HCT116 (cell line): ENCODE data around the gene HUNK. TPM values are rescaled to one million over a fixed set of nuclear protein-coding genes. Genes with fewer than 3 reads are reported as not detected.

Experiments used
- ATAC-seq: fragments of 200-7000 bp; cut with Tn5 transposase; 2 replicates; pipeline ENCODE4 v1.9.1; 2020; ENCODE audit warnings: mild to moderate bottlenecking, moderate library complexity
- BruUV-seq: library from RNA; stranded (reverse); fragments of 400-500 nt; replicated peaks from 2 replicates; lab custom pipeline; 2021; lab: Mats Ljungman, UMichigan
- CTCF ChIA-PET: fragments of 300-600 bp; sonication (Branson Sonifier 250); formaldehyde crosslinking; loops from one replicate; lab custom pipeline; 2021; ENCODE audit warnings: antibody characterized with exemption; lab: Charles Lee
- POLR2A ChIA-PET: fragments of 300-600, 350-600 bp; sonication (Branson Sonifier 250); formaldehyde crosslinking; loops from one replicate; lab custom pipeline; 2021; ENCODE audit warnings: antibody characterized with exemption; lab: Charles Lee
- RAD21 ChIA-PET, 2 experiments: fragments of 300-600 bp; sonication (Branson Sonifier 250); formaldehyde crosslinking; loops; one replicate each; lab custom pipeline; 2023; ENCODE audit warnings: low total read pairs in 2 of 2; ENCODE audit not compliant: uncharacterized antibody in 2 of 2, unreplicated experiment in 2 of 2, low non-redundant PET in 1 of 2; lab: Charles Lee
- DNase-seq: peaks from one replicate; pipeline ENCODE4 v3.0.0-alpha.2; 2010; ENCODE audit warnings: low read depth, low spot score
- H2AFZ ChIP-seq: fragments of 200-600 bp; shearing (Covaris generic), sonication (generic); 2 replicates; pipeline ENCODE4 v1.6.1; 2017; ENCODE audit warnings: low read depth, mixed run types, mixed read lengths, antibody characterized with exemption, low read length; ENCODE audit not compliant: poor library complexity, severe bottlenecking
- H3K27ac ChIP-seq: 2 replicates; pipeline ENCODE4 v1.5.1; 2012; ENCODE audit warnings: low read depth, low read length
- H3K27me3 ChIP-seq: fragments of 200-600 bp; sonication (generic); 2 replicates; pipeline ENCODE4 v1.6.1; 2016; ENCODE audit warnings: mixed run types, low read length, mixed read lengths; ENCODE audit not compliant: insufficient read depth
- H3K36me3 ChIP-seq, 2 experiments: fragments of 200-500 bp in 1 of 2; fragments of 200-600 bp in 1 of 2; sonication (Bioruptor generic) in 1 of 2; sonication (generic) in 1 of 2; 2 replicates each; pipeline versions ENCODE4 v1.5.1 to v1.6.1; 2014 to 2016; ENCODE audit warnings: low read length in 2 of 2, inconsistent platforms in 1 of 2, mixed read lengths in 1 of 2, mixed run types in 1 of 2; ENCODE audit not compliant: insufficient read depth in 2 of 2, control insufficient read depth in 1 of 2
- H3K4me1 ChIP-seq, 2 experiments: fragments of 200-600 bp in 1 of 2; sonication (generic) in 1 of 2; 2 replicates each; pipeline versions ENCODE4 v1.5.1 to v1.6.1; 2012 to 2017; ENCODE audit warnings: low read length in 2 of 2, inconsistent platforms in 1 of 2, mild to moderate bottlenecking in 1 of 2, mixed read lengths in 1 of 2, mixed run types in 1 of 2, moderate library complexity in 1 of 2; ENCODE audit not compliant: insufficient read depth in 2 of 2, control insufficient read depth in 1 of 2
- H3K4me2 ChIP-seq: fragments of 200-600 bp; sonication (generic); 2 replicates; pipeline ENCODE4 v1.6.1; 2017; ENCODE audit warnings: mixed run types, low read length, mixed read lengths
- H3K4me3 ChIP-seq, 2 experiments: fragments of 200-600 bp in 1 of 2; sonication (generic) in 1 of 2; replicated peaks in 1 of 2; 2 replicates each; pipeline ENCODE4 v1.5.1; 2011 to 2016; ENCODE audit warnings: low read length in 2 of 2, control low read depth in 1 of 2, low read depth in 1 of 2, mild to moderate bottlenecking in 1 of 2, mixed read lengths in 1 of 2, mixed run types in 1 of 2
- H3K79me2 ChIP-seq: fragments of 200-600 bp; sonication (generic); 2 replicates; pipeline ENCODE4 v1.6.1; 2017; ENCODE audit warnings: mild to moderate bottlenecking, mixed run types, low read length, moderate library complexity, mixed read lengths; ENCODE audit not compliant: insufficient read depth
- H3K9ac ChIP-seq: fragments of 200-600 bp; sonication (generic); 2 replicates; pipeline ENCODE4 v1.6.1; 2016; ENCODE audit warnings: low read length, mixed read lengths
- H3K9me2 ChIP-seq: fragments of 200-600 bp; sonication (generic), shearing (Covaris generic); 2 replicates; pipeline ENCODE4 v1.6.1; 2017; ENCODE audit warnings: mixed run types, mild to moderate bottlenecking, moderate library complexity; ENCODE audit not compliant: insufficient read depth
- H3K9me3 ChIP-seq, 2 experiments: fragments of 200-500 bp in 1 of 2; fragments of 200-600 bp in 1 of 2; sonication (Bioruptor generic) in 1 of 2; sonication (generic) in 1 of 2; 2 replicates each; pipeline ENCODE4 v1.6.1; 2014 to 2017; ENCODE audit warnings: low read length in 2 of 2, mixed read lengths in 2 of 2, inconsistent platforms in 1 of 2, low read depth in 1 of 2, mild to moderate bottlenecking in 1 of 2, mixed run types in 1 of 2, moderate library complexity in 1 of 2; ENCODE audit not compliant: control insufficient read depth in 1 of 2, insufficient read depth in 1 of 2
- H4K20me1 ChIP-seq: fragments of 200-600 bp; sonication (generic), shearing (Covaris generic); 2 replicates; pipeline ENCODE4 v1.6.1; 2017; ENCODE audit warnings: mixed run types, mild to moderate bottlenecking, moderate library complexity; ENCODE audit not compliant: insufficient read depth
- ATF3 ChIP-seq: IDR thresholded peaks from 2 replicates; pipeline ENCODE4 v1.6.1; 2012
- CBX3 ChIP-seq: IDR thresholded peaks from 2 replicates; pipeline ENCODE4 v1.6.1; 2012; ENCODE audit warnings: low read depth
- CEBPB ChIP-seq: IDR thresholded peaks from 2 replicates; pipeline ENCODE4 v1.6.1; 2012; ENCODE audit warnings: low read depth
- CTCF ChIP-seq, 3 experiments: fragments of 200-600 bp in 1 of 3; sonication (generic) in 1 of 3; IDR thresholded peaks in 2 of 3; conservative IDR thresholded peaks in 1 of 3; 2 replicates each; pipeline ENCODE4 v1.5.1; 2012 to 2017; ENCODE audit warnings: low read depth in 2 of 3, low read length in 2 of 3, antibody characterized with exemption in 1 of 3, borderline replicate concordance in 1 of 3, control low read depth in 1 of 3, mild to moderate bottlenecking in 1 of 3, mixed read lengths in 1 of 3, mixed run types in 1 of 3, moderate library complexity in 1 of 3; ENCODE audit not compliant: insufficient read depth in 1 of 3
- EGR1 ChIP-seq: IDR thresholded peaks from 2 replicates; pipeline ENCODE4 v1.6.1; 2012; ENCODE audit warnings: low read depth
- EZH2 ChIP-seq: fragments of 200-600 bp; sonication (generic); IDR thresholded peaks from 2 replicates; pipeline ENCODE4 v1.6.1; 2017; ENCODE audit warnings: antibody characterized with exemption, mixed run types
- FOSL1 ChIP-seq: IDR thresholded peaks from 2 replicates; pipeline ENCODE4 v1.6.1; 2012; ENCODE audit warnings: low read depth
- POLR2AphosphoS5 ChIP-seq: IDR thresholded peaks from 2 replicates; pipeline ENCODE4 v1.6.1; 2011; ENCODE audit warnings: mild to moderate bottlenecking, low read depth, low read length, moderate library complexity
- RAD21 ChIP-seq: IDR thresholded peaks from 2 replicates; pipeline ENCODE4 v1.6.1; 2012; ENCODE audit warnings: low read depth, mild to moderate bottlenecking
- SIN3A ChIP-seq: IDR thresholded peaks from 2 replicates; pipeline ENCODE4 v1.6.1; 2012; ENCODE audit warnings: low read depth
- SP1 ChIP-seq: IDR thresholded peaks from 2 replicates; pipeline ENCODE4 v1.6.1; 2012; ENCODE audit warnings: low read depth
- TCF7L2 ChIP-seq: IDR thresholded peaks from 2 replicates; pipeline ENCODE4 v1.7.0; 2011; ENCODE audit warnings: borderline replicate concordance, inconsistent platforms; ENCODE audit not compliant: insufficient read depth, insufficient read length; ENCODE audit errors: extremely low read depth
- YY1 ChIP-seq: IDR thresholded peaks from 2 replicates; pipeline ENCODE4 v1.6.1; 2011; ENCODE audit warnings: low read length, low read depth, moderate library complexity, mild to moderate bottlenecking; ENCODE audit not compliant: insufficient replicate concordance; ENCODE audit errors: extremely low read depth
- ZBTB33 ChIP-seq: IDR thresholded peaks from 2 replicates; pipeline ENCODE4 v1.6.1; 2011; ENCODE audit warnings: mild to moderate bottlenecking, low read length, moderate library complexity; ENCODE audit not compliant: insufficient replicate concordance; ENCODE audit errors: extremely low read depth
- ZNF274 ChIP-seq: fragments of 200-500 bp; sonication (Bioruptor generic); IDR thresholded peaks from 2 replicates; pipeline ENCODE4 v1.6.1; 2014; ENCODE audit warnings: mild to moderate bottlenecking, low read depth, low read length, inconsistent platforms
- intact Hi-C: fragments of 100-400 bp; cut with micrococcal nuclease; formaldehyde crosslinking; loops from 2 replicates; pipeline ENCODE4 v1.10.0; 2022
- total RNA-seq: library from RNA; stranded (reverse); gene quantifications from one replicate; pipeline ENCODE4 v1.2.1, GENCODE V29; 2021; ENCODE audit not compliant: unreplicated experiment

The HUNK gene
- total RNA-seq, 1 experiment from 2014 or later, result not detected

GRCh38 chr21:31938330-31939301 is 65.8 kb downstream of the HUNK start:
- Histone ChIP-seq H3K4me2 (no peak overlapping the region), H3K79me2 (no peaks in the 10 kb centered on the region), H3K4me1 (no peaks in the 10 kb centered on the region), H3K27me3 (peaks cover 56% of the 10 kb centered on the region), H3K36me3 (no peaks in the 10 kb centered on the region), H3K9ac (no peak overlapping the region), H3K4me3 (no peak overlapping the region), H2AFZ (no peak overlapping the region), H3K27ac (no peak overlapping the region), H3K9me2 (no peaks in the 10 kb centered on the region), H3K9me3 (no peaks in the 10 kb centered on the region), H4K20me1 (no peaks in the 10 kb centered on the region)
- DNase-seq (no peak), ATAC-seq (no peak)
- no TSS peak for BruUV-seq
- RAD21 ChIA-PET, result no interaction called here
- POLR2A ChIA-PET, result no interaction called here
- no peak for TF ChIP-seq RAD21
- TF ChIP-seq ZNF274, result no peak
- no peak for TF ChIP-seq ATF3
- no peak for TF ChIP-seq SIN3A
- CTCF ChIA-PET, result no interaction called here
- intact Hi-C loops, result no loop called here

- no peak for DNase-seq
- ATAC-seq, result no peak
- ChIA-PET CTCF (no interaction called here), POLR2A (no interaction called here), RAD21 (no interaction called here)
- H3K79me2 ChIP-seq, result no peaks in the 10 kb centered on the region
- BruUV-seq, result no TSS peak
- H3K9me3 ChIP-seq, result no peaks in the 10 kb centered on the region
- H4K20me1 ChIP-seq, result no peaks in the 10 kb centered on the region
- no peak overlapping the region for H3K4me3 ChIP-seq
- intact Hi-C loops, result no loop called here
- no peak overlapping the region for H3K9ac ChIP-seq
- H3K9me2 ChIP-seq, result no peaks in the 10 kb centered on the region
- no peaks in the 10 kb centered on the region for H3K4me1 ChIP-seq
- no peak overlapping the region for H2AFZ ChIP-seq
- H3K27me3 ChIP-seq, result peaks cover 60% of the 10 kb centered on the region
- H3K36me3 ChIP-seq, result no peaks in the 10 kb centered on the region
- H3K4me2 ChIP-seq, result no peak overlapping the region
- H3K27ac ChIP-seq, result no peak overlapping the region
- TF ChIP-seq ZBTB33 (no peak), POLR2AphosphoS5 (no peak), EGR1 (no peak), TCF7L2 (no peak), YY1 (no peak), CEBPB (no peak), ZNF274 (no peak), CBX3 (no peak), CTCF (IDR thresholded peaks at IDR 0.05 in 2 of 3, conservative IDR thresholded peaks at IDR 0.05 in 1 of 3; ENCODE audit: borderline replicate concordance in 1 of 3, insufficient read depth in 1 of 3, low read depth in 2 of 3, low read length in 2 of 3) (no peak), SP1 (no peak), FOSL1 (no peak), EZH2 (no peak), SIN3A (no peak)
Measured at GRCh38 chr21:31941694-31942093, 68.9 kb downstream of the HUNK start.
